HG03342 (cell line): ENCODE data around the gene DTL.

Experiments
- ATAC-seq: cut with Tn5 transposase; IDR thresholded peaks from one replicate; pipeline ENCODE4 v1.9.1; 2021; ENCODE audit warnings: mild to moderate bottlenecking, moderate library complexity; ENCODE audit not compliant: unreplicated experiment

Gene DTL

GRCh38 chr1:212035835-212036605 is 472 bp downstream of the DTL start:
- peak; percentile 25 for ATAC-seq

GRCh38 chr1:212037900-212038299 is 2.4 kb downstream of the DTL start:
- no peak for ATAC-seq

- ATAC-seq, result no peak
Observed at GRCh38 chr1:212039622-212040021, 4.1 kb downstream of the DTL start.

- no peak for ATAC-seq
Observed at GRCh38 chr1:212040629-212041412, 5.3 kb downstream of the DTL start.

- ATAC-seq, result no peak
Observed at GRCh38 chr1:212042436-212042835, 6.9 kb downstream of the DTL start.

GRCh38 chr1:212044851-212045250 is 9.3 kb downstream of the DTL start:
- no peak for ATAC-seq

GRCh38 chr1:212045981-212046380 is 10.4 kb downstream of the DTL start:
- ATAC-seq, result no peak

GRCh38 chr1:212053993-212054392 is 18.4 kb downstream of the DTL start:
- ATAC-seq, result no peak

GRCh38 chr1:212055333-212055732 is 19.8 kb downstream of the DTL start:
- no peak for ATAC-seq

- no peak for ATAC-seq
Observed at GRCh38 chr1:212060632-212061472, 25.3 kb downstream of the DTL start.

- ATAC-seq, result no peak
Observed at GRCh38 chr1:212062832-212063438, 27.4 kb downstream of the DTL start.

GRCh38 chr1:212067787-212068186 is 32.2 kb downstream of the DTL start:
- ATAC-seq, result no peak

GRCh38 chr1:212070720-212071302 is 35.3 kb downstream of the DTL start:
- no peak for ATAC-seq

- ATAC-seq, result no peak
Observed at GRCh38 chr1:212072047-212072446, 36.5 kb downstream of the DTL start.

- ATAC-seq, result no peak
Observed at GRCh38 chr1:212073490-212073889, 37.9 kb downstream of the DTL start.

- ATAC-seq, result no peak
Observed at GRCh38 chr1:212074313-212074712, 38.8 kb downstream of the DTL start.

GRCh38 chr1:212074856-212075255 is 39.3 kb downstream of the DTL start:
- ATAC-seq, result no peak

- ATAC-seq, result no peak
Observed at GRCh38 chr1:212077028-212077427, 41.5 kb downstream of the DTL start.

- no peak for ATAC-seq
Observed at GRCh38 chr1:212078826-212079225, 43.3 kb downstream of the DTL start.

GRCh38 chr1:212082765-212083406 is 47.3 kb downstream of the DTL start:
- no peak for ATAC-seq
